ENCODE data around the gene PHYHIPL.

GRCh38 chr10:59269651-59270050 lies 93.2 kb downstream of the PHYHIPL start:
- TF ChIP-seq, protein P1, sequence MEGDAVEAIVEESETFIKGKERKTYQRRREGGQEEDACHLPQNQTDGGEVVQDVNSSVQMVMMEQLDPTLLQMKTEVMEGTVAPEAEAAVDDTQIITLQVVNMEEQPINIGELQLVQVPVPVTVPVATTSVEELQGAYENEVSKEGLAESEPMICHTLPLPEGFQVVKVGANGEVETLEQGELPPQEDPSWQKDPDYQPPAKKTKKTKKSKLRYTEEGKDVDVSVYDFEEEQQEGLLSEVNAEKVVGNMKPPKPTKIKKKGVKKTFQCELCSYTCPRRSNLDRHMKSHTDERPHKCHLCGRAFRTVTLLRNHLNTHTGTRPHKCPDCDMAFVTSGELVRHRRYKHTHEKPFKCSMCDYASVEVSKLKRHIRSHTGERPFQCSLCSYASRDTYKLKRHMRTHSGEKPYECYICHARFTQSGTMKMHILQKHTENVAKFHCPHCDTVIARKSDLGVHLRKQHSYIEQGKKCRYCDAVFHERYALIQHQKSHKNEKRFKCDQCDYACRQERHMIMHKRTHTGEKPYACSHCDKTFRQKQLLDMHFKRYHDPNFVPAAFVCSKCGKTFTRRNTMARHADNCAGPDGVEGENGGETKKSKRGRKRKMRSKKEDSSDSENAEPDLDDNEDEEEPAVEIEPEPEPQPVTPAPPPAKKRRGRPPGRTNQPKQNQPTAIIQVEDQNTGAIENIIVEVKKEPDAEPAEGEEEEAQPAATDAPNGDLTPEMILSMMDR (IDR thresholded peaks at IDR 0.05): no peak
- TF ChIP-seq POLR2AphosphoS5 (IDR thresholded peaks at IDR 0.05): no peak

Measured in gastroesophageal sphincter (tissue), 3 donors.